ENCODE measurements around the gene CPZ.
"Not testable (repeated sequence)": the region's sequence is repeated elsewhere in the genome, so short reads cannot be mapped to it uniquely, and the experiment has no call there.

The CPZ gene

DNA sequence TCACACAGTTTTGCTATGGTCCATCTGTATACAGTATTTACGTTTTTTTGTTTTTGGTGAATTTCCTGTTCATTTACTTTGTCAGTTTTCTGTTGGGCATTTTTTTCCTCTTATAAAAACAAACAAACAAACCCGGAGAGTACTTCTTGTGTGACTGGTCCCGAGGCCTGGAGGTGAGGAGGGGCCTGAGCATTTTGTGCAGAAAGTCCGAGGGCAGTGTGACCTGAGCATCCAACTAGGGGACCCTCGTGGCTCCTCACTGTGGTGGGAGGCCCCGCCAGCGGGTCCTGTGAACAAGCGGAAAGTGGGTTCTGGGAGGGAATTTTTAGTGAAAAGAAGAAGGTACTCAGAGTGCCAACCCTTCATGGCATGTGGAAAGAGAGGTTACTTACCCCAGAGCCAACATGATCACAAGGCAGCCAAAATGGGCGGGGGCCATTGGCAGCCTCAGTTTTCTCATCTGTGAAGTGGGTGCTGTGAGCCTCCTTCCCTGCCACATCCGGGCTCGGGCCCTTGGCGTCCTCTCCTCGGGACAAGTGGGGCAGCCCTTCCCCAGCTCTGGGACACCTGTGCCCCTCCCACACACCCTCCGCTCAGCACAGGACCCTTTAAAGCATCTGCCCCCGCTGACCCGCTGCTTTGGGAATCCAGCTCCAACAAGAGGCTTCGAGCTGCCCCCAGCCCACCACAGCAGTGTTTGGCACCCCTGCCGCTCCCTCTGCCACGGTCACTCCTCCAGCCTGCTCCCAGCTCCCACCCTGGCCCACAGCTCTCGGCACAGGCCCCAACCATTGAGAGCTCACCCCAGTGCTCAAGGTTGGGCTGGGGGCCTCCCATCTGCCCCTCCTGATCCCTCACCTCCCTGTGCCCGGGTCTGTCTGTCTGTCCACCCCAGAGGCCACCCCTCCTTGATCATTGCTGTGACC is 35.2 kb upstream of the CPZ start:
- no peak for DNase-seq

DNA sequence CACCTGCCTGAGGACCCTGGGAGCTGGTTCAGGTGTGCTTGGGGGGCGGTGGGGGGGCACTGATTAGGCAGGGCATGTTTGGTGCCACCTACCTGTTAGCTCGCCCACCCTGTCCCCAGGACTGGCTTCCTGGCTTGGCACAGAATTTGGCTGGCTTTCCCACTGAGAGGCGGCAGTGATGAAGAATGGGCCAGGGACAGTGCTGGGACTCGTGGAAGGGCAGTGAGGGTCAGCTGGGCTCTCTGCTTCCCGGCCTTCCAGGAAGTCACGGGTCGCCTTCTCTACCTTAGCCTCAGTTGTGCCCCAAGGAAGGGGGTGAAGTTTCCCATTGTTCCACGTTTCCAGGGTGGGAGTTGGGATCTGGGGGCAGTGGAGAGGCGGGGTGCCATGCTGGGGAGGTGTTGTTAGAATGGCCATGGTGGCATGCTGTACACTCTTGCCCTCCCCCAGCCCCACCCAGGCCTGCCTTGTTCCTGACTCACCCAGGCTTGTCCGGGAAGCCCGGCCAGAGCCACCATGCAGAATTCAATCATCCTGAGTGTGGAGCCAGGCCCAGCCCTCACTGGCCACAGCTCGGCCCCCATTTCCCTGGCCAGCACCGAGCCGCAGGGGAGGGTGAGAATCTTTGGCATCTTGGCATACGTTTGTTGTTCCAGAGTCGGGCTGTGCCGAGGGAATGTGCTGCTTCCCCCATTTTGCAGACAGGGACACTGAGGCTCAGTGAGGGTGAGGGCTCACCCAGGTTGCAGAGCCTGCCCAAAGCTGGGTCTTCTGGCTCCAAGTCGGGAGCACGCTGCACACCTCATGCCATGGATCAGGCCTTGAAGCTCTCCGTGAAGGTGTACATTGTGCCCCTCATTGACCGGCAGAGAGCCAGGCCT is 34.2 kb upstream of the CPZ start:
- no peak for DNase-seq

DNA sequence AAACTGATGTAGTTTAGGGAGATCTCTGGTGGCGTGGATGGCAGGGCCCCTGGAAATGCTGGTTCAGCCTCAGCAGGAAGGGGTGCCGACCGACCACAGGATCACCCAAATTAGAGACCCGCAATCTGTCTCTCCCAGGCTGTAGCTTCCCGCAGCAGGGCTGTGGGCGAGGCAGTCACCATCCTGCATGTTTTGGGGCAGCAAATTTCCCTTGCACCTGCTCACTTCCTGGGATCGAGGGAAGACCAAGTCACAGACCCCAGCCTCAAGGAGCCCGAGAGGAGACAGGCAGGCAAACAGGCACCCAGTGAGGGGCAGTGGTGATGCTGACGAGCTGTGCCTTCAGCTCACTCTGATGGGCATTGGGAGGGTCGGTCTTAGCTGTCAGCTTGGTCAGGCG is 33.6 kb upstream of the CPZ start:
- DNase-seq, result no peak

DNA sequence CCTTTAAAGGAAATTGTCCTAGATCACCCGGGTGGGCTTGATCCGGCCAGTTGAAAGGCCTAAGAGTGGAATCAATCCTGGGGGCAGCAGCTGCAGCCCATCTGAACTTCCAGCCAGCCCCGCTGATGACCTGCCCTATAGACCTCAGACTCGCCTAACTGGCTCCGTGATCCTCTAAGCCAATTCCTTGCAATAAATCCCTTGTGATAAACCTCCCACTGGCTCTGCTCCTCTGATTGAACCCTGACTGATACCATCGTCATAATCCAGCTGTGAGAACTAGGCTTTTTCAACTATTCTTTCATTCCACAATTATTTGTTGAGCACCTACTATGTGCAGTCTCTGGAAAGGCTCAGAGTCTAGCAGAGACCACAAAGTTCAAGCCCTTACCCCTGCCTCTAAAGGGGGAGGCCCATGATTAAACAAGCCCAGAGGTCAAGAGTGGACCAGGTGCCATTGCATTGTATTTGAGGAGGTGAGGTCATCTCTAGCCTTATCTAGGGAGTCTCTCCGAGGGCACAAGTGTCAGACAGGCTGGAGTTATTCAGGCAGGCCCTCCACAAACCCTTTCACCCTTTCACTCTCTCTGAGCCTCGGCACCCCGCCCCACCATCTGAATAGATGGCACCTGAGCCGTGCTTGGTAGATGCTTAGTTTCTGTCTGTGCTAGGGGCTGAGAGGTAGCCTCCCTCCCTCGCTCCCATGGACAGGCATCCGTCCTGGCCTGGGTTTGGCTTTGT is 32.9 kb upstream of the CPZ start:
- DNase-seq, result no peak

DNA sequence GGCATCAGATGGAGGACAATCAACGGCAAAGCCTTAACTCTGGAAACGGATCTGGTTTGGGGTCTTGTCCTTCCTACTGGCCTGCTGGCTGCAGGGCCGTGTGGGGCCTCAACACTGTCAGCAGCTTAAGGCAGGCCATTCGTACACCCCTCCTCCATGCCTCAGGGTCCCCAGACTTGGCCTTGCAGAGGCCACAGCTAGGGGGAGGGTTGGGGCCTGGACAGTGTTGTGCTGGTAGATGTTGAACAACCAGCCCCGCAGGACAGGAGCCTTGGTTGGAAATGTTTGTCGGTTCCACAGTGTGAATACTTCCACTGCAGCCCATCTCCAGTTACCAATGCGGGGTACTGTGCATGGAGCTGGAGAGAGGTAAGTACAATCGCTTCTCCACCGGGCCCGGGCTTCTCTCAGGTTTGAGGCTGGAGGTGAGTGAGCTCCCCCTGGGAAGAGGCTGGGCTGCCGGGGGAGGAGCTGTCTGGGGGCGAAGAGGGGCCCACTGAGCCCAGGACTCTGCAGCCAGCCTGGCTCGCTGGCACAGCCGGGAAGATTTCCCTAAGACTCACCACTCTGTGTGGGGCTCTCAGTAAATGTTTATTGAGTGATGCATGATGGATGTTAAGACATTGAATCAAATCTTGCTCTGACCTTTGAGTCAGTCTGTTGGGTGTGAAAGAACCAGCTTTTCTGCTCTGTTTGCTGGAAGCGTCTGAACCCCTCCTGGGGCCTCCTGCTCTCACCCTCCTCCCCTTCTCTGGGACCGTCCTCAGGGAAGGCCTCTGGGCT is 32.1 kb upstream of the CPZ start:
- no peak for DNase-seq

GRCh38 chr4:8564595-8564994 is 28.0 kb upstream of the CPZ start:
- DNase-seq, result no peak

GRCh38 chr4:8568068-8568668 is 24.4 kb upstream of the CPZ start:
- no peak for DNase-seq

DNA sequence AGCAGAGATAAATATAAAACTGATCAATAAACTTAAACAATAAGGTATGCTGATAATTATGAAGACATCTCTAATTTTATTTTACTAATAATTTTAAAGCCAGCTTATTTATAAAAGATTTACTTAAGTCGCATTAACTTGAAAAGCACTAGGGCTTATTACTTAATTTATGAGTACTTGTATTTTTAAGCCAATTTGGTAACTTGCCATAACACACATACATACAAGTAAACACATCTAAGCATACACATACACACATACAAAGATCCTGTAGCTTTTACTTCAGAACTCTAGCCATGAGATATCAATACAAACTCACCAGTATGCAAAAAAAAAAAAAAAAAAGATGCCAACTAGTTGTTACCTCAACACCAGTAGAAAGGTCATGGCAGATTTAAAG is 22.4 kb upstream of the CPZ start:
- no peak for DNase-seq

- no peak for DNase-seq
Measured at GRCh38 chr4:8571702-8572685, 20.6 kb upstream of the CPZ start.

- DNase-seq, result no peak
Measured at GRCh38 chr4:8573266-8573665, 19.3 kb upstream of the CPZ start.

GRCh38 chr4:8574796-8575370 is 17.7 kb upstream of the CPZ start:
- DNase-seq, result no peak

DNA sequence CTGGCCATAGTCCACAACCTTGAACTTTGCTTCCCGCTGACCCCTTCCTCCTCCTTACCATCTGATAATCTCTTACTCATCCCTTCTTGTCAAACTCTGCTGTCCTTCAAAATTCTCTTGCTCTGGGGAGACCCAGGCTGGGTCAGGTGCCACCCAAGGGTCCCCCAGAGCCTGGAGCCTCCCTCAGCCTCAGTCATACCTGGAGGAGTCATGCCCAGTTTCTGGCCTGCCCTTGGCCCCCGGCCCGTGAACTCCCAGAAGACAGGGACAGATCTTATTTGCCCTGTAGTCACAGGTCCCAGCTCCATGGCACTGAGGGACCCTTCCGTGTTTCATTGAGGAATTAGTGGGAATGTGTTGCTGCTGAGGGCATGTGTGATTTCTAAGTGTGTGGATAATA is 17.1 kb upstream of the CPZ start:
- DNase-seq, result no peak

DNA sequence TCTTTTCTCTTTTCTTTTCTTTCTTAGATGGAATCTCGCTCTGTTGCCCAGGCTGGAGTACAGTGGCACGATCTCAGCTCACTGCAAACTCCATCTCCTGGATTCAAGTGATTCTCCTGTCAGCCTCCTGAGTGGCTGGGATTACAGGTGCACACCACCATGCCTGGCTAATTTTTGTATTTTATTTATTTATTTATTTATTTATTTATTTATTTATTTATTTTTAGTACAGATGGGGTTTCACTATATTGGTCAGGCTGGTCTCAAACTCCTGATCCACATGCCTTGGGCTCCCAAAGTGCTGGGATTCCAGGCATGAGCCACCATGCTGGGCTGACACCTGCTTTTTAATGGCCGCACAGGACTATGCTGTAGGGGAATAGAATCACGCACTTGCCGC is 16.0 kb upstream of the CPZ start:
- not testable (repeated sequence) for DNase-seq

- DNase-seq, result no peak
Measured at GRCh38 chr4:8577046-8577445, 15.5 kb upstream of the CPZ start.

DNA sequence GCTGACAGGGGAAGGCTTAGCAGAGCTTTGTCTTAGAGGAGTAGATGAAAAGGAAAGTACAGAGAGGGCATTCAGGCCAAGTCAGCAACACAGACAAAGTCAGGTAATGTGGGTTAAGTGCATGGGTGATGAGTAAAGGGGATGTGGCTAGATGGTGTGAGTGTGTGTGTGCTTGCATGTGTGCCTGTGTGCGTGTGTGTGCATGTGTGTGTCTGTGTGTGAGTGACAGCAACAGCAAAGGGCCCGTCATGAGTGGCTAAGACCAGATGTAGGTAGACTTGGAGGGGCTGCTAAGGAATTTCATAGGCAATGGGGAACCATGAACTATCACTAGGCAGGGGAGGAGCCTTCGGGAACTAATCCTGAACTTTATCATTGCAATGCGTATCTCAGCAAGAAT is 14.6 kb upstream of the CPZ start:
- DNase-seq, result no peak

DNA sequence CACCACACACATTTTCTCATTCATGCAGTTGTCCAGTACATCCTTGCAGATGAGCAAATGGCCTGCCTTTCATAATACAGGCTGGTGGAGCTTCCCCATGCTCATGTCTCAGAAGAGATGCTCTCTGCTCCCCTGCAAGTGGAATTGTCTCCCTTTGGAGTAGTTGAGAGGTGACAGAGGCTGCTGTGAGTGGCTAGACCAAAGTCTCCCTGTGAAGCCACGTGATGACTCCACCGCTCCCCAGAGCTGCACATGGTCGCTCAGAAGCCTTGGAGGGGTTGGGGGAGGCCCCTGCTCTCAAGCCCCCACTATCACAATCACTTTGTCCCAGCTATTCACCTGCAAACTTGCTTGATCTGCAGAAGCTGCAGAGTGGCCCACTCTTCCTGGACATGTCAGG is 13.8 kb upstream of the CPZ start:
- DNase-seq, result no peak

GRCh38 chr4:8579526-8580320 is 12.8 kb upstream of the CPZ start:
- DNase-seq, result no peak

DNA sequence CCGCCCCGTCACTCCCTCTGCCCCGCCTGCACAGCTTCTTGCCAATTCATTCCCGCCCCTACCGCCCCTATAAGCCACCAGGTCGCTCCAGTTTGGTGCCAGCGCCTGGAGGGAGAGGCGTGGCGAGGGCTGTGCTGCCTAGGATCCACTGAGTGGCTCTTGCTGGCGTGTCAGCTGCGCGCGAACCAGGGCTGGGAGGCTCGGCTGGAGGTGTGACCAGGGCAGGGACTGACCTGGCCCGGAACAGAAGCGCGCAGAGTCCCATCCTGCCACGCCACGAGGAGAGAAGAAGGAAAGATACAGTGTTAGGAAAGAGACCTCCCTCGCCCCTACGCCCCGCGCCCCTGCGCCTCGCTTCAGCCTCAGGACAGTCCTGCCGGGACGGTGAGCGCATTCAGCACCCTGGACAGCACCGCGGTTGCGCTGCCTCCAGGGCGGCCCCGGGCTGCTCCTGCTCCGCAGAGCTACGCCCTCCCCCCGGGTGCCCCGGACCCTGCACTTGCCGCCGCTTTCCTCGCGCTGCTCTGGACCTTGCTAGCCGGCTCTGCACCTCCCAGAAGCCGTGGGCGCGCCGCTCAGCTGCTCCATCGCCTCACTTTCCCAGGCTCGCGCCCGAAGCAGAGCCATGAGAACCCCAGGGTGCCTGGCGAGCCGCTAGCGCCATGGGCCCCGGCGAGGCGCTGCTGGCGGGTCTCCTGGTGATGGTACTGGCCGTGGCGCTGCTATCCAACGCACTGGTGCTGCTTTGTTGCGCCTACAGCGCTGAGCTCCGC is 12.1 kb upstream of the CPZ start, which contains the start of gene GPR78:
TSS of gene GPR78 (plus strand) at position 72 of the 773 bp plus-strand sequence. CDS start at position 663, 591 bp downstream.
- peak; percentile 26 for DNase-seq

Data from stimulated activated CD4-positive, alpha-beta T cell treated with anti-CD3 and anti-CD28 coated beads, Interleukin-12 subunit alpha, Interleukin-12 subunit beta, amount 100 ng/mL, for 4 hours (primary cell).